IMR-90 (cell line): ENCODE data around the gene GALNT6. TPM values are rescaled to one million over a fixed set of nuclear protein-coding genes. Genes with fewer than 3 reads are reported as not detected.

Source experiments
- CEBPB ChIP-seq: IDR thresholded peaks from 2 replicates; pipeline ENCODE4 v1.6.1; 2012; ENCODE audit warnings: low read depth, low read length, improper control_type of control experiment
- POLR2A ChIP-seq: IDR thresholded peaks from 2 replicates; pipeline ENCODE4 v1.6.1; 2012; ENCODE audit warnings: mild to moderate bottlenecking, low read depth, low read length
- RCOR1 ChIP-seq: IDR thresholded peaks from 2 replicates; pipeline ENCODE4 v1.6.1; 2012; ENCODE audit warnings: mild to moderate bottlenecking, low read length, improper control_type of control experiment; ENCODE audit not compliant: insufficient replicate concordance
- RFX5 ChIP-seq: IDR thresholded peaks from 2 replicates; pipeline ENCODE4 v1.8.0; 2012; ENCODE audit warnings: low read depth, mild to moderate bottlenecking, low read length, moderate library complexity
- SMC3 ChIP-seq: fragments of 150-350 bp; IDR thresholded peaks from 2 replicates; pipeline ENCODE4 v1.6.1; 2016; ENCODE audit warnings: low read depth, mild to moderate bottlenecking, antibody characterized with exemption, low read length, moderate library complexity
- polyA plus RNA-seq, 3 experiments: library from polyadenylated mRNA; depleted of rRNA; stranded (reverse); fragments of >200 nt; gene quantifications; 2 replicates each; pipeline ENCODE4 v1.2.3, GENCODE V29; 2012; ENCODE audit warnings: low replicate concordance in 1 of 3
- total RNA-seq: library from RNA; depleted of rRNA; stranded (reverse); fragments of >200 nt; gene quantifications from 2 replicates; pipeline ENCODE4 v1.2.3, GENCODE V29; 2012
- TF ChIP-seq, protein P1 (sequence below): fragments of 150-350 bp; IDR thresholded peaks from 2 replicates; pipeline ENCODE4 v1.6.1; 2016; ENCODE audit warnings: low read depth, mild to moderate bottlenecking, low read length, moderate library complexity, borderline replicate concordance
- TF ChIP-seq, protein P2 (sequence below): fragments of 150-350 bp; IDR thresholded peaks from 2 replicates; pipeline ENCODE4 v1.6.1; 2017; ENCODE audit warnings: mild to moderate bottlenecking, antibody characterized with exemption, low read length, low read depth

The GALNT6 gene
- total and polyA plus RNA-seq, 2 of the 4 experiments (the other 2 are of a cell fraction) = 17.1 to 23.7 TPM

DNA sequence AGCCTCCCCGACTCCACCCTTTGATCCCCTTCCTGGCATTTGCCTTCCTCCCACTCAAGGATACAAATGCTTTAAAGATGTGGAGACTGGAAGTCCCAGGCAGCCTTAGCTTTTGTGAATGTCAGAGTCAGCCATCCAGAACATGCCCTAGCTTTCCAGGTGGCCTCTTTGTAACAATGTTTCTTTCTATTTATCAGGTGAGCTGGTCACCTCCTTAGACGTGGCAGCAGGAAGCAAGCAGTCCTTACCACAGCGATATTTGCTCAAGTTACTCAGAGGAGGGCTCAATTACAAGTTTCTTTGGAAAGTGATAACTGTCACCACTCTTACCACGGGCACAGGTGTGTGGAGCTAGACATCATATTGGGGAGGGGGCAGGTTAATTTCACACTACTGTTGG, 4.9 kb downstream of the GALNT6 start (continued):
- TF ChIP-seq, protein P1, sequence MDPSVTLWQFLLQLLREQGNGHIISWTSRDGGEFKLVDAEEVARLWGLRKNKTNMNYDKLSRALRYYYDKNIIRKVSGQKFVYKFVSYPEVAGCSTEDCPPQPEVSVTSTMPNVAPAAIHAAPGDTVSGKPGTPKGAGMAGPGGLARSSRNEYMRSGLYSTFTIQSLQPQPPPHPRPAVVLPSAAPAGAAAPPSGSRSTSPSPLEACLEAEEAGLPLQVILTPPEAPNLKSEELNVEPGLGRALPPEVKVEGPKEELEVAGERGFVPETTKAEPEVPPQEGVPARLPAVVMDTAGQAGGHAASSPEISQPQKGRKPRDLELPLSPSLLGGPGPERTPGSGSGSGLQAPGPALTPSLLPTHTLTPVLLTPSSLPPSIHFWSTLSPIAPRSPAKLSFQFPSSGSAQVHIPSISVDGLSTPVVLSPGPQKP = no peak
- TF ChIP-seq RCOR1 (no peak), RFX5 (no peak), CEBPB (no peak), POLR2A (no peak), SMC3 (no peak)
- TF ChIP-seq, protein P2, sequence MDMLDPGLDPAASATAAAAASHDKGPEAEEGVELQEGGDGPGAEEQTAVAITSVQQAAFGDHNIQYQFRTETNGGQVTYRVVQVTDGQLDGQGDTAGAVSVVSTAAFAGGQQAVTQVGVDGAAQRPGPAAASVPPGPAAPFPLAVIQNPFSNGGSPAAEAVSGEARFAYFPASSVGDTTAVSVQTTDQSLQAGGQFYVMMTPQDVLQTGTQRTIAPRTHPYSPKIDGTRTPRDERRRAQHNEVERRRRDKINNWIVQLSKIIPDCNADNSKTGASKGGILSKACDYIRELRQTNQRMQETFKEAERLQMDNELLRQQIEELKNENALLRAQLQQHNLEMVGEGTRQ = no peak
